GM23248 (cell line): ENCODE measurements around the gene ZNF274. TPM values are rescaled to one million over a fixed set of nuclear protein-coding genes. Genes with fewer than 3 reads are reported as not detected.

Experiments
- DNase-seq: peaks from one replicate; pipeline ENCODE4 v3.0.0-alpha.2; 2015
- H2AFZ ChIP-seq: fragments of 200-600 bp; sonication (generic); 2 replicates; pipeline ENCODE4 v1.6.1; 2016; ENCODE audit warnings: antibody characterized with exemption
- H3F3A ChIP-seq: fragments of 200-600 bp; sonication (generic); 2 replicates; pipeline ENCODE4 v1.6.1; 2016; ENCODE audit warnings: mild to moderate bottlenecking, antibody characterized with exemption, mixed run types; ENCODE audit not compliant: insufficient read depth
- H3K27ac ChIP-seq: fragments of 200-600 bp; sonication (generic); 2 replicates; pipeline ENCODE4 v1.5.1; 2016; ENCODE audit warnings: mild to moderate bottlenecking
- H3K27me3 ChIP-seq: fragments of 200-600 bp; sonication (generic); replicated peaks from 2 replicates; pipeline ENCODE4 v1.6.1; 2016; ENCODE audit warnings: mild to moderate bottlenecking; ENCODE audit not compliant: insufficient read depth
- H3K36me3 ChIP-seq: fragments of 200-600 bp; sonication (generic); 2 replicates; pipeline ENCODE4 v1.6.1; 2016; ENCODE audit warnings: low read depth, mild to moderate bottlenecking
- H3K4me1 ChIP-seq: fragments of 200-600 bp; sonication (generic); 2 replicates; pipeline ENCODE4 v1.6.1; 2016; ENCODE audit warnings: mild to moderate bottlenecking; ENCODE audit not compliant: insufficient read depth
- H3K4me2 ChIP-seq: fragments of 200-600 bp; sonication (generic); one replicate; pipeline ENCODE4 v1.6.1; 2016; ENCODE audit warnings: mild to moderate bottlenecking; ENCODE audit not compliant: unreplicated experiment
- H3K4me3 ChIP-seq: fragments of 200-600 bp; sonication (generic); 2 replicates; pipeline ENCODE4 v1.5.1; 2016; ENCODE audit warnings: mild to moderate bottlenecking
- H3K79me2 ChIP-seq: fragments of 200-600 bp; sonication (generic); 2 replicates; pipeline ENCODE4 v1.6.1; 2016; ENCODE audit warnings: mild to moderate bottlenecking; ENCODE audit not compliant: insufficient read depth
- H3K9ac ChIP-seq: fragments of 200-600 bp; sonication (generic); 2 replicates; pipeline ENCODE4 v1.6.1; 2016; ENCODE audit warnings: mild to moderate bottlenecking
- H3K9me2 ChIP-seq: fragments of 200-600 bp; sonication (generic); 2 replicates; pipeline ENCODE4 v1.6.1; 2016; ENCODE audit warnings: mixed run types, mild to moderate bottlenecking, moderate library complexity; ENCODE audit not compliant: insufficient read depth
- H3K9me3 ChIP-seq: fragments of 200-600 bp; sonication (generic); one replicate; pipeline ENCODE4 v1.6.1; 2017; ENCODE audit warnings: low read depth
- H4K20me1 ChIP-seq: fragments of 200-600 bp; sonication (generic); 2 replicates; pipeline ENCODE4 v1.6.0; 2016; ENCODE audit not compliant: insufficient read depth
- EZH2 ChIP-seq: fragments of 200-600 bp; sonication (generic); IDR thresholded peaks from 2 replicates; pipeline ENCODE4 v1.6.1; 2018; ENCODE audit warnings: antibody characterized with exemption, mild to moderate bottlenecking; ENCODE audit not compliant: insufficient read depth, poor library complexity, severe bottlenecking
- EZH2phosphoT487 ChIP-seq: fragments of 200-600 bp; sonication (generic); IDR thresholded peaks from 2 replicates; pipeline ENCODE4 v1.6.1; 2018; ENCODE audit warnings: antibody characterized with exemption, moderate library complexity, mild to moderate bottlenecking, low read depth; ENCODE audit not compliant: insufficient read depth
- WGBS, 2 experiments: methylation state at CpG; one replicate each; pipeline ENCODE4 v1.1.6; 2015 to 2017; ENCODE audit warnings: low lambda C conversion rate in 2 of 2, low coverage in 1 of 2; ENCODE audit errors: missing lambda C conversion rate in 2 of 2; 5-methylcytosine and 5-hydroxymethylcytosine counted together
- in situ Hi-C: fragments of 300-500 bp; cut with MboI; formaldehyde crosslinking; loops from 2 replicates; pipeline ENCODE4 v1.15.0; 2020
- polyA plus RNA-seq: library from polyadenylated mRNA; unstranded; fragments of >200 nt; fragmentation: Nextera tagmentation; extraction: Ambion mirVana; gene quantifications from 2 replicates; pipeline ENCODE4 v1.2.1, GENCODE V29; 2016
- total RNA-seq: library from RNA; depleted of rRNA; stranded (reverse); fragments of >200 nt; shearing (Covaris generic); gene quantifications from 2 replicates; pipeline ENCODE4 v1.2.3, GENCODE V29; 2014

Gene ZNF274
- total and polyA plus RNA-seq, 2 experiments from 2014 or later, result 18.0 to 20.8 TPM

DNA sequence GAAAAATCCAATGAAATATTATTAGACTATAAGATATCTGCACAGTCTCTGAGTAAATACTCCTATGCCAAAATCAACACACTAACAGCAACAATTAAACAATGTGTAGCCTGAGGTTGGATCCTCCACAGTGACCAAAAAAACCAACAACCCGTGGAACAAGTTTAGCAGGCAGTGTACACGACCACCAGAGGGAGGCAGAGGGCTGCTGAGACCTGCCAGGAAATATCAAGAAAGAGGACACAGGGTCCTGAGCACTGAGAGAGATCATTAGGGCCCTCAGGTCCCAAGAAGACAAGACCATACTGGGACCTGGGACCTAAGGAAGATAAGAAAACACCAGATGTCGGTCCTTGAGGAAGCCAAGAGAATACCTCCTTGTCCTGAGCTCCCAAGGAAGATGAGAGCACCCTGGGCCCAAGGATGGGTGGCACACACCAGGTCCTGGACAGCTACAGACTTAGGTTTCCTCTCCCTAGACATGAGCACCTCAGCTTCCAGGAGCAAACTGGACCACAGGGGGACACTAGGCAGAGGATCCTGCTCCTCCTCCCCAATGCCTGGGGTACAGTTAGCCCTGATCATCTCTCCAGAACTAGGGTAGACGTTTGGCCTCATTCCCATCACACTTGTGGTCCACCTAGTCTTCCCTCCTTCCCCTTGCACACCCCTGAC is 822 bp upstream of the ZNF274 start:
- H3K4me3 ChIP-seq, result peak overlapping the region; percentile 85
- H3K9me3 ChIP-seq, result peaks cover 14% of the 10 kb centered on the region
- H3K27ac ChIP-seq, result peak overlapping the region; percentile 100; the same call in 1 of the 2 replicates
- H2AFZ ChIP-seq, result peak overlapping the region; percentile 60; the same call in 1 of the 2 replicates
- no peaks in the 10 kb centered on the region for H3K27me3 ChIP-seq
- no peaks in the 10 kb centered on the region for H3F3A ChIP-seq
- peaks cover 67% of the 10 kb centered on the region for H3K79me2 ChIP-seq
- WGBS, 2 experiments, result 53 to 58% methylated on average over 4 of the region's 4 CpGs
- H3K4me1 ChIP-seq, result no peaks in the 10 kb centered on the region
- H3K36me3 ChIP-seq, result peaks cover 67% of the 10 kb centered on the region
- in situ Hi-C loops, result no loop called here
- peak overlapping the region; percentile 44 for H3K4me2 ChIP-seq
- no peak overlapping the region for H3K9ac ChIP-seq
- TF ChIP-seq EZH2 (no peak), EZH2phosphoT487 (no peak)
- H4K20me1 ChIP-seq, result no peaks in the 10 kb centered on the region
- H3K9me2 ChIP-seq, result no peaks in the 10 kb centered on the region
- DNase-seq, result peak; percentile 34

DNA sequence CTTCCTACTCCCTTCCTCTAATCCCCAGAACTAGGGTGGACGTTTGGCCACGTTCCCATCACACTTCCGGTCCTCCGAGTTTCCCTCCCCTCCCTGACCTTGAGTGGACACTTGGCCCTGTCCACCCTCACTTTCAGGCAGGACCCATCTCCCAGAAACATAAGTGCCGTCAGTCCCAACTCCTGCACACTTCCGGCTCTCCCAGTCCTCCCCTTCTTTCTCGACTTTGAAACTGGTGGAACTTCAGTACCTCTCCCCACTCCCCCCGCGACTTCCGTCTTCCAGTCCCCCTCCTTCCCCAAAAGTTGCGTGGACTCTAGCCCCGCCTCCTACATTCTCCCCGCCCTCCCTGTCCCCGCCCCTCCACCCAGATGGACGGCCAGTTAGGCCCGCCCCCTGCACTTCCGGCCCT is 278 bp upstream of the ZNF274 start:
- Histone ChIP-seq H3K4me1 (no peaks in the 10 kb centered on the region), H3F3A (no peaks in the 10 kb centered on the region), H3K27me3 (no peaks in the 10 kb centered on the region), H3K9ac (peak overlapping the region; percentile 100), H3K9me3 (peaks cover 14% of the 10 kb centered on the region), H3K36me3 (peaks cover 65% of the 10 kb centered on the region), H3K27ac (peak overlapping the region; percentile 100), H3K79me2 (peaks cover 72% of the 10 kb centered on the region), H3K4me3 (peak overlapping the region; percentile 85), H4K20me1 (no peaks in the 10 kb centered on the region), H2AFZ (peak overlapping the region; percentile 66; the same call in 1 of the 2 replicates), H3K9me2 (no peaks in the 10 kb centered on the region), H3K4me2 (peak overlapping the region; percentile 44)
- DNase-seq, result no peak
- 0 to 1% methylated on average over 6 to 17 of the region's 17 CpGs for WGBS, 2 experiments
- in situ Hi-C loops, result no loop called here
- no peak for TF ChIP-seq EZH2
- TF ChIP-seq EZH2phosphoT487, result no peak

DNA sequence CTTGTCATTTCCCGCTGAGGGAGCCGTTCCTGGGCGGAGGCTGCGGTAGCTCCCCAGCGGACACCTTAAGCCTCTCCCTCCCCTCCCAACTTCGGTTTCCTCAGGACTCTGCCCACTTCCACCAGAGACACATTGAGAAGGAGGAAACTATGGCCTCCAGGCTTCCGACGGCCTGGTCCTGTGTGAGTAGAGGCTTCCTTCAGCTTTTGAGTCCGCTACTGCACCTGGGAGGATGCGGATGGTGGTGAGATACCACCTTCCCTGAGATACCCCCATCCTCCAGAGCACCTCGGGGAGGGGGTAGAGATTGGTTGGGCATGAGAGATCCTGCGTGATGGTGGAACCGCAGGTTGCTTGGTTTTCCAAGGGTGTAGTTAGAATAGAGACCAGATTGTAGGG is 955 bp downstream of the ZNF274 start:
- Histone ChIP-seq H3K27ac (peak overlapping the region; percentile 100), H3K9me3 (peaks cover 14% of the 10 kb centered on the region), H3K27me3 (no peaks in the 10 kb centered on the region), H3K79me2 (peaks cover 81% of the 10 kb centered on the region), H3K4me2 (peak overlapping the region; percentile 84), H3F3A (no peaks in the 10 kb centered on the region), H3K4me1 (no peaks in the 10 kb centered on the region), H3K9me2 (no peaks in the 10 kb centered on the region), H2AFZ (peak overlapping the region; percentile 66), H4K20me1 (no peaks in the 10 kb centered on the region), H3K9ac (peak overlapping the region; percentile 100), H3K36me3 (peaks cover 64% of the 10 kb centered on the region), H3K4me3 (peak overlapping the region; percentile 85)
- TF ChIP-seq EZH2, result no peak
- no peak for DNase-seq
- WGBS, 2 experiments, result 23 to 24% methylated on average over 13 of the region's 13 CpGs
- in situ Hi-C loops, result no loop called here

DNA sequence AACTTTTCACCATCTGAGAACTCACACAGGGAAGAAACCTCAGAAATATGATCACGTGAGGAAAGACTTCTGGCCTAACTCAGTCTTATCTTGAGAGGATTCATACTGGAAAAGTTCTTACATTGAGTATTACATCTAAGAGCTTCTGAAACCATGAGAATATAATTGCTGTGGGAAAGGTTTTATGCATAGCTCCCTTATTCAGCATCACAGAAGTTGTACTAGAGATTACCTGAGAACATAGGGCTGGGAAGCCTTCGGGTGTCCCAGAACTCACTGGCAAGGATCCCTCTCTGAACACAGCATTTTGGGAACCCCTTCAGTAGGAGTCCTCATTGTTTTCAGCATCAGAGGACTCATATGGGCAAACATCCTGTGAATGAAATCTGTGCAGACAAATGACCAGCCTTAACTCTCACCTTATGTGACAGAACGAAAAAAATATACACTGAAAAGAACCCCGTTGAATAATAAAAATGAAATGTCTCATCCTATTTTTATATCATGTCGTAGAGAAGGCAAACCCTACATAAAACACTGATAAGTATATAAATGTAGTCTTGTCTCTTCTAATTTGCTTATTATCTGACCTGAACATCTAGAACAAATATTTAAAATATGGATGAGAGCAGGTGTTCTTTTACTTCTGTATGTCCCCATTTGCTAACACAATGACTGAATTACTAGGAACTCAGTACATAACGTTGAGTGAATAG is 14.2 kb downstream of the ZNF274 start:
- Histone ChIP-seq H3K9ac (no peak overlapping the region), H3K9me2 (no peaks in the 10 kb centered on the region), H2AFZ (no peak overlapping the region), H3K4me1 (no peaks in the 10 kb centered on the region), H3K4me2 (no peak overlapping the region), H3K36me3 (peaks cover 88% of the 10 kb centered on the region), H4K20me1 (no peaks in the 10 kb centered on the region), H3K27me3 (no peaks in the 10 kb centered on the region), H3K4me3 (no peak overlapping the region), H3K9me3 (peaks cover 24% of the 10 kb centered on the region), H3K79me2 (peaks cover 32% of the 10 kb centered on the region), H3K27ac (no peak overlapping the region), H3F3A (peaks cover 24% of the 10 kb centered on the region)
- peak; percentile 24 for DNase-seq
- 86 to 91% methylated on average over 6 of the region's 6 CpGs for WGBS, 2 experiments
- TF ChIP-seq EZH2 (no peak), EZH2phosphoT487 (no peak)
- in situ Hi-C loops, result no loop called here
